Jurkat, Clone E6-1 (cell line): Measurements from ENCODE around the gene ADAM11.
"Not testable (repeated sequence)": the region's sequence is repeated elsewhere in the genome, so short reads cannot be mapped to it uniquely, and the experiment has no call there.

ENCODE experiments used
- DNase-seq: peaks from one replicate; pipeline ENCODE4 v3.0.0-alpha.2; 2011; ENCODE audit warnings: low read depth, low spot score
- H3K4me3 ChIP-seq: 2 replicates; pipeline ENCODE4 v1.5.1; 2011; ENCODE audit warnings: mild to moderate bottlenecking, low read length, control low read depth, moderate library complexity

Gene ADAM11

DNA sequence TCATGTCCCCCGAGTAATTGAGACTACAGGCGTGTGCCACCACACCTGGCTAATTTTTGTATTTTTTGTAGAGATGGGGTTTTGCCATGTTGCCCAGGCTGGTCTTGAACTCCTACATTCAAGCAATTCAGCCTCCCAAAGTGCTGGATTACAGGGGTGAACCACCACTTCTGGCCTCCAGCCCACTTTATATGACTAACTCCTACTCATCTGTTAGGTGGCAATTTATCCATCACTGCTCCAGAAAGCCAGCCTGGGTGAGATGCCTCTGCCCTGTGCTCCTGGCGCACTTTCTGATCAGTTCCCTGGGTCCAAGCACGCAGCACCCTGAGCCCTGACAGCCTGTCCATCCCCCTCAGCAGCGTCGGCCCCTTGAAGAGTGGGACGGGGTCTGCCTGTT is 29.4 kb downstream of the ADAM11 start:
- DNase-seq, result no peak
- H3K4me3 ChIP-seq, result no peak overlapping the region

DNA sequence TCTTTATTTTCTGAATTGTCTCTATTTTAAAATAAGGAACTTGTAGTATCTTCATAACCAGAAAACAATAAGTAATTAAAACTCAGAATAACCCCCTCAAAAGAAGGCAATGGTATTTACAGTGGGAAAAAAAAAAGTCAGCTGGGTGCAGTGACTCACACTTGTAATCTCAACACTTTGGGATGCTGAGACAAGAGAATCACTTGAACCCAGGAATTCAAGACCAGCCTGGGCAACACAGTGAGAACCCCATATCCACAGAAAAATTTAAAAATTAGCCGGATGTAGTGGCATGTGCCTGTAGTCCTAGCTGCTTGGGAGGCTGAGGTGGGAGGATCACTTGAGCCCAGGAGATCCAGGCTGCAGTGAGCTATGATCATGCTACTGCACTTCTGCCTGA is 33.5 kb downstream of the ADAM11 start:
- DNase-seq, result no peak
- H3K4me3 ChIP-seq, result no peak overlapping the region

DNA sequence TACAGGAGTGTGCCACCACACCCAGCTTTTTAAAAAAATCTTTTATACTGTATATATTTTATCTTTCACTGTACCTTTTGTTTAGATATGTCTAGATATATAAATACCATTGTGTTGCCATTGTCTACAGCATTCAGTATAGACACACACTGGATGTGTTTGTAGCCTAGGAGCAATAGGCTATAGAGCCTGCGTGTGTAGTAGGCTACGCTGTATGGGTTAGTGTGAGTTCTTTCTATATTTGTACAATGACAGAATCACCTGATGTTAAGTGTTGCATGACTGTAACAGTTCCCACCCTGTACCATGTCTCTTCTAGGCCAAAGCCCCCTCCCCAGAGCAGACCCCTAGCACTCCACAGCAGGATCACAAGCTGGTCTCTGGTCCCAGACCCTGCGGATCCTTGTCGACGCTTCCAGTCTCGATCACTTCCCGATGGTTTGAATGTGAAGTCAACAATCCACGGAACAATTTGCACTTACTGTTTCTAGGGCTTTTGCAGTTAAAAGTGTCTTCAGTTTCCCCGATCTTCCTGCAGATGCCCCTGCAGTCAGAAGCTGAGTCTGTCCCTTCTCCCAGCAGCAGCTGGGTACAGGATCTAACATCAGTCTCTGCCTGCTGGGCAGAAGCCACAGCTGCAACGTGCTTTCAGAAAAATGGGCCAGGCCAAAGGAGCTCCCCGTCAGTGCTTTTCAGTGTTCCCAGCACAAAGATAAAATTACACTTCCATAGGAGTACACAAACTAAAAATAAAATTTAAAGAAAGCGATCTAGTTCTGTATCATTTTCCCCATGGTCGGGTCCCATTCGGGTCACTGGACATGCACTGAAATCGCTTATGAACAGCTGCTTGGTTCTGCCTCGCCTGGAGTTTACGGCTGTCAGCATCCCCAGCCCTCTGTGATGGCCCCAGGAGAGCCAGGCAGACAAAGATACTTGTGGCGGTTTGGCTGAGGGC is 35.4 kb downstream of the ADAM11 start:
- no peak for DNase-seq
- no peak overlapping the region for H3K4me3 ChIP-seq

GRCh38 chr17:44794851-44795413 is 36.1 kb downstream of the ADAM11 start:
- DNase-seq, result no peak
- no peak overlapping the region for H3K4me3 ChIP-seq

DNA sequence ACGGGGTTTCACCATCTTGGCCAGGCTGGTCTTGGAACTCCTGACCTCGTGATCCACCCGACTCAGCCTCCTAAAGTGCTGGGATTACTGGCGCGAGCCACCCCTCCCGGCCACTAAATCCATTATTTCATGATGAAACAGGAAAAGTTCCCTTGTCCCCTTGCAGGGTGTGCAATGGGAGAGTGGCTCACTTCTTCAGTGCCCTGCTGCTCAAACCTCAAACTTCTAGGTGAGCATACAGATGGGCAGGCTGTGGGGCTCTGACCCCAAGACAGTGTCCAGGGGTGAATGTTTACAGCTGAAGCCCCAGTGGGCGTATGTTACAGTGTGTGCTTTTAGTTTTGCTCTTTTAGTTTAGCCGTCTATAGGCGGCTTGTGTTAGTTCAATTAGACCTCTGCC is 36.6 kb downstream of the ADAM11 start:
- no peak for DNase-seq
- H3K4me3 ChIP-seq, result no peak overlapping the region

- H3K4me3 ChIP-seq, result no peak overlapping the region
Measured at GRCh38 chr17:44795928-44796327, 37.1 kb downstream of the ADAM11 start.

DNA sequence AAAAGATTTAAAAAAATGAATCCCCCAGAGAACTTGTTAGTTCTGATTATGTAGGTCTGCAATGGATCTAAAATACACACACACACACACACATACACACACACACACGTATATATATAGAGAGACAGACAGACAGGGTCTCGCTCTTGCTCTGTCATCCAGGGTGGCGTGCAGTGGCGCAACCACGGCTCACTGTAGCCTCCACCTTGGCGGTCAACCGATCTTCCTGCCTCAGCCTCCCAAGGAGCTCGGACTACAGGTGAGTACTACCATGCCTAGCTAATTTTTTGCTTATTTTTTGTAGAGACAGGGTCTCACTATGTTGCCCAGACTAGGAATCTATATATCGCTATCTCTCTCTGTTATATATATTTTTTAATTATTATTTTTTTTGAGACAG is 37.9 kb downstream of the ADAM11 start:
- no peak overlapping the region for H3K4me3 ChIP-seq
- DNase-seq, result no peak

More at GRCh38 chr17:44795928-44796327, 37.1 kb downstream of the ADAM11 start:
- DNase-seq, result no peak

DNA sequence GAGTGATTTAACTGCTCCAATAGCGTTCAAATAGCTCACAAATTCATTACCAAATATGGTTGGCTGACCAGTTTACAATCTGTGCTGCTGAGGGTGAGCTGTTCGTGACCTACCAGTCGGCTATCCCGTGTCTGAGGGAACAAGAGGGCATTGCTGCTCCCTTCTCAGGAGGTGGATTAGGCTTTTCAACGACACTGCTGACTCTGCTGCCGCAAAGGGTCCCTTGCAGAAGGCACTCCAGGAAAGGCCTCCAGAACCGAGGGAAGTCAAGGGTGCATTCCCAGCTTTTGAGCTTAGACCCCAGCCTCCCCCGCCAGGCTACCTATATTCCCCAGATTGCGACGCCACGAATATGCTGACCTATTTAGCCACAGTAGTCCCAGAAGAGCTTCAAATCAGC is 39.0 kb downstream of the ADAM11 start:
- DNase-seq, result no peak
- no peak overlapping the region for H3K4me3 ChIP-seq

GRCh38 chr17:44798356-44798755 is 39.6 kb downstream of the ADAM11 start:
- H3K4me3 ChIP-seq, result no peak overlapping the region
- DNase-seq, result no peak

GRCh38 chr17:44801880-44802279 is 43.1 kb downstream of the ADAM11 start:
- DNase-seq, result no peak
- H3K4me3 ChIP-seq, result no peak overlapping the region

DNA sequence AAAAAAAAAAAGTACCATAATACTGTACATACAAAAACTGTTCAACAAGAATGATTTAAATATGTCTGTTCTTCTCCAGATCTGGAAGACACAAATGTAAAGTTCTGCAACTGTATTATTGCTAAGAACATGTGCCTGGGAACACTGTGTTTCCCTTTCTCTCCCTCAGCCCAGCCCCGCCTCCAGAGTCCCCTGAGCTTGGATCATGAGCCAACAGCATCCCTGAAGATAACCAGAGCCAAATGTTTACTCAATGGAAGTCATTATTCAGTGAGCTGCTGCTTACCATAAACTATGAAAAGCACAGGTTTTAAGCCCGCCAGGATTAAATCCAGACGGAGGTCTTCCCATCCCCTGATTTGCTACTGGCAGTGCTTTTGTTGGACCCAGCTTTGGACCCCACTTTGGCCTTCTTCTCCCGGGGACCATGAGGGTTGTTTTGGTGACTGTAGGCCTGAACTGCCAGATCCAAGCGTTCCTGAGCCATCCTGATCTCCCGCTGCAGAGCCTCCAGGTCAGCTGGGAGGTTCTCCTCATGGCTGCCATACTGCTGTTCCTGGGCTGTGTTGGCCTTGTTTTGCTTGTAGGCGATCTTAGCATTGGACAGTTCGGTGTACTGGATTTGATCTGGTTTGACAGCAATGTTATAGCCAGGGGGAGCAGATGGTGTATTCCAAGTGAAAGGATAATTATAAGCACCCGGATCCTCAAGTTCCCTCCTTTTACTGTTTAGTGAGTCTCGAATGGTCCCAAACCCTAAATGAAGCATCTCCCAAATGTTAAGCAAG is 45.7 kb downstream of the ADAM11 start:
- no peak for DNase-seq
- H3K4me3 ChIP-seq, result no peak overlapping the region

DNA sequence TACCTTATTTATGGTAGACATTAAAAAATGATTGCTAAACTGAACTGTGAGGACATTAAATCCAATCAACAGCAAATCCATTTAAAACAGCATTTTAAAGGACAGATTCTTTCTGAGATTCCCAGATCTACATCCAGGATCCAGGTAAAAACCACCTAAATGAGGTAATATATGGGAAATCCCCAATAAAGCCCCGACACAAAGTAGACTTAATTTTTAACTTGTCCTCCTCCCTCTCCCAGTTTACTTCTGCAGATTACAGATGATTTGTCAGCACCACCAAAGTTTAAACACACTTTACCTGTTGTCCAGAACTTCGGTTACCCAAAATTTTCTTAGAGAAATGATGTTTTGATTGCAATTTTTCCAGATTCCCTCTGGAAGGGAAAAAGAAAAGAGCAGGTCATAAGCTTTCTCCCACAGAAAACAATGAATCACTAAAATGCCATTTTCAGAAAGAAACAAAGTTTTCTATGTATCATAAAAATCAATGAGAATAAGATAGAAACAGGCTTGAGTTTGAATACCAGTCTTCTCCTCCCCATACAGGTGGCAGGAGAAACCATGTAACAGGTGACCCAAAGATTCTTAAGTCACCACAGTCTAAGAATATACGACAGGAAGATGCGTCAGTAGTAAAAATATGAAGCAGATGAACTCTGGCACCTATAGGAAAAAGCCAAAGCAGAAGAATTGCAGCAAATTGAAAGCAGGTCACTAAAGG is 48.5 kb downstream of the ADAM11 start:
- no peak overlapping the region for H3K4me3 ChIP-seq
- no peak for DNase-seq

DNA sequence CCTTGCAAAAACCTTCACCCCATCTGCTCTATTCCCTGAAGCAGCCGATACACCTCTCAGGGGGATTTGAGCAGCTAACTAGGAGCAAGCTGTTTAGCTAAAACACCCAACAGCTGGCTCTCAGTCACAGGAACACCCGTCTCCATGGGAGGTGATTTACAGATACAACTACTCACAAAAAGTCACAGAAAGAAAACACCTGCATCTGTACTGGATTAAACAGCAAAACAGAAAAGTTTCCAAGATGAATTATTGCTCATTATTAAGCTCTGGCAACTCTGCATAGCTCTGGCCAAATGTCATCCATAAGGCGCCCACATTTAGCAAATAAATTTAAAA is 49.0 kb downstream of the ADAM11 start:
- no peak for DNase-seq
- H3K4me3 ChIP-seq, result no peak overlapping the region

- DNase-seq, result no peak
- no peak overlapping the region for H3K4me3 ChIP-seq
Measured at GRCh38 chr17:44808156-44808555, 49.4 kb downstream of the ADAM11 start.

GRCh38 chr17:44808656-44809388 is 50.0 kb downstream of the ADAM11 start:
- not testable (repeated sequence) for H3K4me3 ChIP-seq, DNase-seq

- no peak overlapping the region for H3K4me3 ChIP-seq
- no peak for DNase-seq
Measured at GRCh38 chr17:44812263-44812662, 53.5 kb downstream of the ADAM11 start.

DNA sequence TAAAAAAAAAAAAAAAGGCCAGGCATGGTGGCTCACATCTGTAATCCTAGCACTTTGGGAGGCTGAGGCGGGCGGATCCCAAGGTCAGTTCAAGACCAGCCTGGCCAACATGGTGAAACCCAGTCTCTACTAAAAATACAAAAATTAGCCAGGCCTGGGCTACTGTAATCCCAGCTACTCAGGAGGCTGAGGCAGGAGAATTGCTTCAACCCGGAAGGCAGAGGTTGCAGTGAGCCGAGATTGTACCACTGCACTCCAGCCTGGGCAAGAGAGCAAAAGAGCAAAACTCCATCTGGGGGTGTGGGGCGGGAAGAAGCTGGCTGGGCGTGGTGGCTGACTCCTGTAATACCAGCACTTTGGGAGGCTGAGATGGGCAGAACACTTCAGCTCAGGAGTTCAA is 59.7 kb downstream of the ADAM11 start:
- not testable (repeated sequence) for DNase-seq, H3K4me3 ChIP-seq

DNA sequence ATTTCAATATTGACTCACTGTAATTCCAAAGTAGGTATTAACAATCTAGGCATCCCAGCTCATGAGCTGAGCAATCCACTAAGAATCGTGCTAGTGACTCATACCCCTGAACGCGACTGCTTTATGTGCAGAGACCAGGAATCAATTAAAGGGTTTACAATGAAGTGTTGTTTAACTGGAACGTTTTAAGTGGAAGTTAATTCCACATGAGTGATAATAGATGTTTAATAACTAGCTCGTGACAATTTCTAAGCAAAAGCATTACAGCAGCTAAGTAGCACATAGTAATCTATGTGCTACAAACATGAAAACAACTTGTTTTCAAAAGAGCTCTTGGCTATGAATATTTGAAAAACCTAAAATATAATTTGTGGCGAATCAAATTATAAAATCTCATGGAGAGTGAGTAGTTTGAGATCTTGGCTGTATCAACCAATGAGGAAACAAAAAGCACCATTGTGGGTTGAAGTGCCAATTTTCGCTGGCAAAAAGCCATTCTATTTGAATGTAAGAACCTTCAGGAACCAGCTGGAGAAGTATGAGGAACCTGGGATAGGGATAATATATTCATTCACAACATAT is 61.9 kb downstream of the ADAM11 start:
- H3K4me3 ChIP-seq, result no peak overlapping the region
- no peak for DNase-seq
